Measurements from ENCODE around the gene RXRA.

The RXRA gene

GRCh38 chr9:134356496-134357470 lies 30.5 kb downstream of the RXRA start:
- Histone ChIP-seq H3K4ac (ENCODE audit: low read depth in 1 of 2, low read length in 2 of 2) (no peak overlapping the region), H2BK15ac (ENCODE audit: low read depth, poor library complexity, severe bottlenecking) (no peak overlapping the region), H4K8ac (ENCODE audit: low read length) (no peak overlapping the region), H3K18ac (ENCODE audit: low read depth in 1 of 2, low read length in 2 of 2) (no peak overlapping the region), H2AFZ (ENCODE audit: low read depth, low read length) (no peak overlapping the region), H3K9me3 (ENCODE audit: control insufficient read depth, low read length) (no peaks in the 10 kb centered on the region), H4K91ac (ENCODE audit: low read length) (no peak overlapping the region), H3K27ac (ENCODE audit: low read length, poor library complexity, severe bottlenecking) (no peak overlapping the region), H3K27me3 (ENCODE audit: control insufficient read depth in 1 of 2, insufficient read depth in 1 of 2, low read length in 2 of 2) (no peaks in the 10 kb centered on the region), H2BK5ac (ENCODE audit: low read depth, low read length, poor library complexity, severe bottlenecking) (no peak overlapping the region), H3K79me1 (replicated peaks; ENCODE audit: low read length, poor library complexity, severe bottlenecking) (peaks cover 75% of the 10 kb centered on the region), H3K4me1 (ENCODE audit: control insufficient read depth, insufficient read depth, low read depth, low read length) (peaks cover 45% of the 10 kb centered on the region), H3K4me3 (ENCODE audit: insufficient read depth in 1 of 2, low read depth in 1 of 2, low read length in 2 of 2) (no peak overlapping the region), H3K9ac (ENCODE audit: low read length) (no peak overlapping the region), H3K14ac (ENCODE audit: low read length in 2 of 2) (no peak overlapping the region), H2BK12ac (ENCODE audit: low read length in 2 of 2) (peak overlapping the region in 1 of 2 experiments; percentile 6), H3K23ac (ENCODE audit: low read length in 2 of 2) (peak overlapping the region in 1 of 2 experiments; percentile 37), H3K36me3 (ENCODE audit: control insufficient read depth in 1 of 2, insufficient read depth in 2 of 2, low read depth in 1 of 2, low read length in 2 of 2) (peaks cover 0 to 31% of the 10 kb centered on the region in 2 experiments), H2AK5ac (ENCODE audit: low read length, severe bottlenecking) (no peak overlapping the region), H2BK120ac (ENCODE audit: low read depth, low read length) (no peak overlapping the region), H3K4me2 (ENCODE audit: low read length, poor library complexity, severe bottlenecking) (no peak overlapping the region)
- WGBS = 94% methylated on average over 26 of the region's 29 CpGs
- DNase-seq = no peak

GRCh38 chr9:134357631-134358025 lies 31.4 kb downstream of the RXRA start:
- Histone ChIP-seq H2BK120ac (ENCODE audit: low read depth, low read length) (no peak overlapping the region), H2AK5ac (ENCODE audit: low read length, severe bottlenecking) (no peak overlapping the region)
- 94% methylated on average over 9 of the region's 9 CpGs for WGBS

DNA sequence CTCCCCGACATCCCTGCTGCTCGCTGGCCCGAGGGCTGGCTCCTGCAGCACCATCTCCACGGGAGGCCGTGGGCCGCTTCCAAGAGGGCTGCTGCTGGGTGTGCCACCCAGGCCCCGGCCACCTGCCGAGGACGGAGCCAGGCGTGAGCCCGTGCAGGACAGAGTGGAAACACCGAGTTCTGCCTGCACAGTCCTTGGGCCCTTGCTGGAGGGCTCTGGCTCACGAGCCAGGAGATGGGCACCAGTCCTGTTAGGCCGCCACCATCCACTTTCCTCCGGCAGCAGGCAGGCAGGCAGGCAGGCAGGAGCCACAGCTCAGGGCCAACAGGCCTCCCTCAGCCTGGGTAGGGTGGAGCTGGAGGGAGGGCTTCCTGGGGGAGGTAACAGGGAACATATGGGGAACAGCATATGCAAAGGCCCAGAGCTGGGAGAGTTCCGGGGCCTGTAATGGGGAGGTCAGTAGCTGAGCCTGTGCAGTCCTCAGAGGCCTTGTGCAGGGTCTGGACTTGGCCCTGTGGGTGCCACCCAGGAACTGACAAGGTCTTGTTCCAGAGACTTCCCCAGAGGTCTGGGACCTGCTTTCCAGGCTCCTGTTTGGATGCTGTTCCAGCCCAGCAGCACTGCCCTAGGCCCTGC lies 31.9 kb downstream of the RXRA start:
- Histone ChIP-seq H3K23ac (ENCODE audit: low read length in 2 of 2) (no peak overlapping the region), H2AFZ (ENCODE audit: low read depth, low read length) (no peak overlapping the region), H2BK120ac (ENCODE audit: low read depth, low read length) (no peak overlapping the region), H3K4me1 (ENCODE audit: control insufficient read depth, insufficient read depth, low read depth, low read length) (peaks cover 48% of the 10 kb centered on the region), H3K18ac (ENCODE audit: low read depth in 1 of 2, low read length in 2 of 2) (no peak overlapping the region), H3K79me1 (replicated peaks; ENCODE audit: low read length, poor library complexity, severe bottlenecking) (peaks cover 77% of the 10 kb centered on the region), H3K9ac (ENCODE audit: low read length) (no peak overlapping the region), H3K14ac (ENCODE audit: low read length in 2 of 2) (peak overlapping the region in 1 of 2 experiments; percentile 41), H3K4me2 (ENCODE audit: low read length, poor library complexity, severe bottlenecking) (no peak overlapping the region), H3K36me3 (ENCODE audit: control insufficient read depth in 1 of 2, insufficient read depth in 2 of 2, low read depth in 1 of 2, low read length in 2 of 2) (peaks cover 0 to 33% of the 10 kb centered on the region in 2 experiments), H2BK12ac (ENCODE audit: low read length in 2 of 2) (peak overlapping the region in 1 of 2 experiments; percentile 21), H3K9me3 (ENCODE audit: control insufficient read depth, low read length) (no peaks in the 10 kb centered on the region), H2AK5ac (ENCODE audit: low read length, severe bottlenecking) (no peak overlapping the region), H4K91ac (ENCODE audit: low read length) (no peak overlapping the region), H3K4me3 (ENCODE audit: insufficient read depth in 1 of 2, low read depth in 1 of 2, low read length in 2 of 2) (peak overlapping the region in 1 of 2 experiments; percentile 18), H2BK5ac (ENCODE audit: low read depth, low read length, poor library complexity, severe bottlenecking) (no peak overlapping the region), H3K27me3 (ENCODE audit: control insufficient read depth in 1 of 2, insufficient read depth in 1 of 2, low read length in 2 of 2) (no peaks in the 10 kb centered on the region), H3K27ac (ENCODE audit: low read length, poor library complexity, severe bottlenecking) (no peak overlapping the region), H3K4ac (ENCODE audit: low read depth in 1 of 2, low read length in 2 of 2) (no peak overlapping the region), H2BK15ac (ENCODE audit: low read depth, poor library complexity, severe bottlenecking) (no peak overlapping the region), H4K8ac (ENCODE audit: low read length) (no peak overlapping the region)
- WGBS = 98% methylated on average over 16 of the region's 16 CpGs
- DNase-seq = no peak

More at GRCh38 chr9:134357631-134358025, 31.4 kb downstream of the RXRA start:
- Histone ChIP-seq H3K4me1 (ENCODE audit: control insufficient read depth, insufficient read depth, low read depth, low read length) (peaks cover 47% of the 10 kb centered on the region), H2AFZ (ENCODE audit: low read depth, low read length) (no peak overlapping the region), H3K9me3 (ENCODE audit: control insufficient read depth, low read length) (no peaks in the 10 kb centered on the region), H2BK15ac (ENCODE audit: low read depth, poor library complexity, severe bottlenecking) (no peak overlapping the region), H3K36me3 (ENCODE audit: control insufficient read depth in 1 of 2, insufficient read depth in 2 of 2, low read depth in 1 of 2, low read length in 2 of 2) (peaks cover 0 to 35% of the 10 kb centered on the region in 2 experiments), H3K4me2 (ENCODE audit: low read length, poor library complexity, severe bottlenecking) (no peak overlapping the region), H3K4ac (ENCODE audit: low read depth in 1 of 2, low read length in 2 of 2) (no peak overlapping the region), H3K4me3 (ENCODE audit: insufficient read depth in 1 of 2, low read depth in 1 of 2, low read length in 2 of 2) (no peak overlapping the region), H2BK5ac (ENCODE audit: low read depth, low read length, poor library complexity, severe bottlenecking) (no peak overlapping the region), H4K91ac (ENCODE audit: low read length) (no peak overlapping the region), H3K9ac (ENCODE audit: low read length) (no peak overlapping the region), H3K23ac (ENCODE audit: low read length in 2 of 2) (no peak overlapping the region), H3K27me3 (ENCODE audit: control insufficient read depth in 1 of 2, insufficient read depth in 1 of 2, low read length in 2 of 2) (no peaks in the 10 kb centered on the region), H4K8ac (ENCODE audit: low read length) (no peak overlapping the region), H3K27ac (ENCODE audit: low read length, poor library complexity, severe bottlenecking) (no peak overlapping the region), H3K14ac (ENCODE audit: low read length in 2 of 2) (no peak overlapping the region), H3K79me1 (replicated peaks; ENCODE audit: low read length, poor library complexity, severe bottlenecking) (peaks cover 73% of the 10 kb centered on the region), H2BK12ac (ENCODE audit: low read length in 2 of 2) (no peak overlapping the region), H3K18ac (ENCODE audit: low read depth in 1 of 2, low read length in 2 of 2) (no peak overlapping the region)
- DNase-seq = no peak

Measured in mesenchymal stem cell (in vitro differentiated cells and primary cell).